ENCODE results near the gene CFAP107. TPM values are rescaled to one million over a fixed set of nuclear protein-coding genes. Genes with fewer than 3 reads are reported as not detected.

The CFAP107 gene
- total RNA-seq, 1 experiment from 2014 or later = not detected

- no TSS peak for BruUV-seq (replicated peaks)
- ATAC-seq = no peak
- H3K9me3 ChIP-seq (ENCODE audit: control insufficient read depth, insufficient read depth, low read depth, low read length) = no peaks in the 10 kb centered on the region
These were observed 52.9 kb downstream of the CFAP107 start for GRCh38 chr1:12798911-12799310.

GRCh38 chr1:12799730-12800129, 53.7 kb downstream of the CFAP107 start:
- ATAC-seq = no peak
- Histone ChIP-seq H3K4me3 (ENCODE audit: low read depth in 2 of 2, low read length in 2 of 2) (no peak overlapping the region), H3K27ac (ENCODE audit: low read length) (no peak overlapping the region), H3K4me1 (ENCODE audit: control insufficient read depth, insufficient read depth, low read length) (no peaks in the 10 kb centered on the region), H3K27me3 (ENCODE audit: control insufficient read depth, insufficient read depth, low read length) (peaks cover 2% of the 10 kb centered on the region; the same call in 1 of the 2 replicates), H3K9me3 (ENCODE audit: control insufficient read depth, insufficient read depth, low read depth, low read length) (no peaks in the 10 kb centered on the region), H3K36me3 (ENCODE audit: control insufficient read depth, insufficient read depth, low read length) (no peaks in the 10 kb centered on the region)
- ChIA-PET POLR2A (no interaction called here), CTCF (no interaction called here)
- no TSS peak for BruUV-seq (replicated peaks)
- no peak for TF ChIP-seq CTCF (IDR thresholded peaks at IDR 0.05)
- TF ChIP-seq POLR2AphosphoS5 (IDR thresholded peaks at IDR 0.05; ENCODE audit: low read depth, low read length) = no peak
- TF ChIP-seq SIN3A (IDR thresholded peaks at IDR 0.05; ENCODE audit: borderline replicate concordance, insufficient read depth, low read depth, low read length) = no peak
- TF ChIP-seq TCF7L2 (IDR thresholded peaks at IDR 0.05; ENCODE audit: low read depth, low read length) = no peak
- TF ChIP-seq REST (IDR thresholded peaks at IDR 0.05; ENCODE audit: insufficient read depth in 1 of 2, low read depth in 2 of 2, low read length in 1 of 2) = no peak
- in situ Hi-C loops (cut with HindIII; ENCODE audit: low pct_unique_long_range_greater_than_20kb, low sequenced_read_pairs) = no loop called here
- intact Hi-C loops (cut with micrococcal nuclease; ENCODE audit: unreplicated experiment) = no loop called here
- no peak for DNase-seq (ENCODE audit: low read depth, low spot score)

More at GRCh38 chr1:12798911-12799310, 52.9 kb downstream of the CFAP107 start:
- in situ Hi-C loops (cut with HindIII; ENCODE audit: low pct_unique_long_range_greater_than_20kb, low sequenced_read_pairs) = no loop called here
- Histone ChIP-seq H3K27me3 (ENCODE audit: control insufficient read depth, insufficient read depth, low read length) (peaks cover 2% of the 10 kb centered on the region; the same call in 1 of the 2 replicates), H3K4me3 (ENCODE audit: low read depth in 2 of 2, low read length in 2 of 2) (no peak overlapping the region), H3K36me3 (ENCODE audit: control insufficient read depth, insufficient read depth, low read length) (no peaks in the 10 kb centered on the region), H3K4me1 (ENCODE audit: control insufficient read depth, insufficient read depth, low read length) (no peaks in the 10 kb centered on the region), H3K27ac (ENCODE audit: low read length) (no peak overlapping the region)
- intact Hi-C loops (cut with micrococcal nuclease; ENCODE audit: unreplicated experiment) = no loop called here
- TF ChIP-seq POLR2AphosphoS5 (IDR thresholded peaks at IDR 0.05; ENCODE audit: low read depth, low read length) (no peak), REST (IDR thresholded peaks at IDR 0.05; ENCODE audit: insufficient read depth in 1 of 2, low read depth in 2 of 2, low read length in 1 of 2) (no peak), SIN3A (IDR thresholded peaks at IDR 0.05; ENCODE audit: borderline replicate concordance, insufficient read depth, low read depth, low read length) (no peak), TCF7L2 (IDR thresholded peaks at IDR 0.05; ENCODE audit: low read depth, low read length) (no peak), CTCF (IDR thresholded peaks at IDR 0.05) (no peak)
- DNase-seq (ENCODE audit: low read depth, low spot score) = no peak
- ChIA-PET CTCF (no interaction called here), POLR2A (no interaction called here)

Data from Panc1 (cell line).